HEK293 (cell line): ENCODE results near the gene GMDS.

Source experiments
- BCL11B ChIP-seq: fragments of 450-650 bp; formaldehyde crosslinking; IDR thresholded peaks from 2 replicates; pipeline ENCODE4 v1.5.1; 2016; ENCODE audit warnings: low read depth, missing biosample characterization, missing genetic modification characterization
- KLF9 ChIP-seq: fragments of 450-650 bp; formaldehyde crosslinking; IDR thresholded peaks from 2 replicates; pipeline ENCODE4 v1.5.1; 2016; ENCODE audit warnings: missing biosample characterization, missing genetic modification characterization, low read depth
- PRDM1 ChIP-seq: fragments of 450-650 bp; formaldehyde crosslinking; IDR thresholded peaks from 2 replicates; pipeline ENCODE4; 2016; ENCODE audit warnings: missing biosample characterization, missing genetic modification characterization
- PRDM6 ChIP-seq: fragments of 450-650 bp; formaldehyde crosslinking; IDR thresholded peaks from 2 replicates; pipeline ENCODE4 v1.5.1; 2017; ENCODE audit warnings: missing biosample characterization, missing genetic modification characterization
- ZBTB6 ChIP-seq: fragments of 450-650 bp; formaldehyde crosslinking; IDR thresholded peaks from 2 replicates; pipeline ENCODE4 v1.5.1; 2017; ENCODE audit warnings: missing biosample characterization, missing genetic modification characterization
- ZFP41 ChIP-seq: fragments of 450-650 bp; formaldehyde crosslinking; IDR thresholded peaks from 2 replicates; pipeline ENCODE4 v1.5.1; 2016; ENCODE audit warnings: missing biosample characterization, missing genetic modification characterization, borderline replicate concordance
- ZNF266 ChIP-seq: fragments of 450-650 bp; formaldehyde crosslinking; IDR thresholded peaks from 2 replicates; pipeline ENCODE4 v1.5.1; 2016; ENCODE audit warnings: missing biosample characterization, missing genetic modification characterization, low read depth
- ZNF335 ChIP-seq: fragments of 450-650 bp; formaldehyde crosslinking; conservative IDR thresholded peaks from 2 replicates; pipeline ENCODE4 v1.5.1; 2016; ENCODE audit warnings: missing biosample characterization, missing genetic modification characterization
- ZNF354C ChIP-seq: fragments of 450-650 bp; formaldehyde crosslinking; IDR thresholded peaks from 2 replicates; pipeline ENCODE4 v1.5.1; 2016; ENCODE audit warnings: missing biosample characterization, missing genetic modification characterization, low read depth, borderline replicate concordance
- ZNF398 ChIP-seq: fragments of 450-650 bp; formaldehyde crosslinking; IDR thresholded peaks from 2 replicates; pipeline ENCODE4 v1.5.1; 2017; ENCODE audit warnings: missing biosample characterization, missing genetic modification characterization
- ZNF426 ChIP-seq: fragments of 450-650 bp; formaldehyde crosslinking; IDR thresholded peaks from 2 replicates; pipeline ENCODE4 v1.5.1; 2017; ENCODE audit warnings: missing biosample characterization, missing genetic modification characterization, mild to moderate bottlenecking, inconsistent platforms, moderate library complexity
- ZNF449 ChIP-seq: fragments of 450-650 bp; formaldehyde crosslinking; IDR thresholded peaks from 2 replicates; pipeline ENCODE4 v1.5.1; 2017; ENCODE audit warnings: missing biosample characterization, mild to moderate bottlenecking, missing genetic modification characterization, moderate library complexity
- ZNF585B ChIP-seq: fragments of 450-650 bp; formaldehyde crosslinking; IDR thresholded peaks from 2 replicates; pipeline ENCODE4 v1.5.1; 2016; ENCODE audit warnings: missing biosample characterization, missing genetic modification characterization
- ZSCAN5A ChIP-seq: fragments of 450-650 bp; formaldehyde crosslinking; IDR thresholded peaks from 2 replicates; pipeline ENCODE4 v1.5.1; 2016; ENCODE audit warnings: missing biosample characterization, missing genetic modification characterization
- TF ChIP-seq, protein P1 (sequence below): fragments of 450-650 bp; formaldehyde crosslinking; IDR thresholded peaks from 2 replicates; pipeline ENCODE4 v1.5.1; 2016; ENCODE audit warnings: missing biosample characterization, missing genetic modification characterization
- TF ChIP-seq, protein P2 (sequence below): fragments of 450-650 bp; formaldehyde crosslinking; IDR thresholded peaks from 2 replicates; pipeline ENCODE4 v1.5.1; 2016; ENCODE audit warnings: missing biosample characterization, missing genetic modification characterization
- TF ChIP-seq, protein P3 (sequence below): fragments of 450-650 bp; formaldehyde crosslinking; IDR thresholded peaks from 2 replicates; pipeline ENCODE4 v1.5.1; 2016; ENCODE audit warnings: missing biosample characterization, missing genetic modification characterization
- TF ChIP-seq, protein P4 (sequence below): fragments of 450-650 bp; formaldehyde crosslinking; optimal IDR thresholded peaks from 2 replicates; pipeline ENCODE3; 2016; ENCODE audit warnings: missing biosample characterization, mild to moderate bottlenecking, missing genetic modification characterization
- TF ChIP-seq, protein P5 (sequence below): fragments of 450-650 bp; formaldehyde crosslinking; IDR thresholded peaks from 2 replicates; pipeline ENCODE4 v1.5.1; 2016; ENCODE audit warnings: missing biosample characterization, missing genetic modification characterization

GMDS gene

GRCh38 chr6:1616701-1617463 lies 628.5 kb downstream of the GMDS start (continued):
- TF ChIP-seq, protein P1, sequence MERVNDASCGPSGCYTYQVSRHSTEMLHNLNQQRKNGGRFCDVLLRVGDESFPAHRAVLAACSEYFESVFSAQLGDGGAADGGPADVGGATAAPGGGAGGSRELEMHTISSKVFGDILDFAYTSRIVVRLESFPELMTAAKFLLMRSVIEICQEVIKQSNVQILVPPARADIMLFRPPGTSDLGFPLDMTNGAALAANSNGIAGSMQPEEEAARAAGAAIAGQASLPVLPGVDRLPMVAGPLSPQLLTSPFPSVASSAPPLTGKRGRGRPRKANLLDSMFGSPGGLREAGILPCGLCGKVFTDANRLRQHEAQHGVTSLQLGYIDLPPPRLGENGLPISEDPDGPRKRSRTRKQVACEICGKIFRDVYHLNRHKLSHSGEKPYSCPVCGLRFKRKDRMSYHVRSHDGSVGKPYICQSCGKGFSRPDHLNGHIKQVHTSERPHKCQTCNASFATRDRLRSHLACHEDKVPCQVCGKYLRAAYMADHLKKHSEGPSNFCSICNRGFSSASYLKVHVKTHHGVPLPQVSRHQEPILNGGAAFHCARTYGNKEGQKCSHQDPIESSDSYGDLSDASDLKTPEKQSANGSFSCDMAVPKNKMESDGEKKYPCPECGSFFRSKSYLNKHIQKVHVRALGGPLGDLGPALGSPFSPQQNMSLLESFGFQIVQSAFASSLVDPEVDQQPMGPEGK (tag by site-specific recombination): peak; percentile 21; the same call in 1 of the 2 replicates
- TF ChIP-seq, protein P2, sequence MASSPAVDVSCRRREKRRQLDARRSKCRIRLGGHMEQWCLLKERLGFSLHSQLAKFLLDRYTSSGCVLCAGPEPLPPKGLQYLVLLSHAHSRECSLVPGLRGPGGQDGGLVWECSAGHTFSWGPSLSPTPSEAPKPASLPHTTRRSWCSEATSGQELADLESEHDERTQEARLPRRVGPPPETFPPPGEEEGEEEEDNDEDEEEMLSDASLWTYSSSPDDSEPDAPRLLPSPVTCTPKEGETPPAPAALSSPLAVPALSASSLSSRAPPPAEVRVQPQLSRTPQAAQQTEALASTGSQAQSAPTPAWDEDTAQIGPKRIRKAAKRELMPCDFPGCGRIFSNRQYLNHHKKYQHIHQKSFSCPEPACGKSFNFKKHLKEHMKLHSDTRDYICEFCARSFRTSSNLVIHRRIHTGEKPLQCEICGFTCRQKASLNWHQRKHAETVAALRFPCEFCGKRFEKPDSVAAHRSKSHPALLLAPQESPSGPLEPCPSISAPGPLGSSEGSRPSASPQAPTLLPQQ (tag by site-specific recombination): 0 out of 2 replicates have a peak, but pooled peaks have one; percentile 33
- TF ChIP-seq ZNF335 (tag by site-specific recombination) (peak; percentile 62), ZNF426 (tag by site-specific recombination) (no peak), ZSCAN5A (tag by site-specific recombination) (no peak), KLF9 (tag by site-specific recombination) (no peak), ZNF354C (no peak), ZBTB6 (tag by site-specific recombination) (no peak), PRDM6 (tag by site-specific recombination) (no peak), ZNF398 (peak; percentile 69), ZNF266 (tag by site-specific recombination) (no peak), ZNF449 (tag by site-specific recombination) (no peak), PRDM1 (tag by site-specific recombination) (peak; percentile 26), ZNF585B (tag by site-specific recombination) (no peak), ZFP41 (no peak), BCL11B (no peak)
- TF ChIP-seq, protein P3, sequence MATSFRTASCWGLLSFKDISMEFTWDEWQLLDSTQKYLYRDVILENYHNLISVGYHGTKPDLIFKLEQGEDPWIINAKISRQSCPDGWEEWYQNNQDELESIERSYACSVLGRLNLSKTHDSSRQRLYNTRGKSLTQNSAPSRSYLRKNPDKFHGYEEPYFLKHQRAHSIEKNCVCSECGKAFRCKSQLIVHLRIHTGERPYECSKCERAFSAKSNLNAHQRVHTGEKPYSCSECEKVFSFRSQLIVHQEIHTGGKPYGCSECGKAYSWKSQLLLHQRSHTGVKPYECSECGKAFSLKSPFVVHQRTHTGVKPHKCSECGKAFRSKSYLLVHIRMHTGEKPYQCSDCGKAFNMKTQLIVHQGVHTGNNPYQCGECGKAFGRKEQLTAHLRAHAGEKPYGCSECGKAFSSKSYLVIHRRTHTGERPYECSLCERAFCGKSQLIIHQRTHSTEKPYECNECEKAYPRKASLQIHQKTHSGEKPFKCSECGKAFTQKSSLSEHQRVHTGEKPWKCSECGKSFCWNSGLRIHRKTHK (tag by site-specific recombination): no peak
- TF ChIP-seq, protein P4, sequence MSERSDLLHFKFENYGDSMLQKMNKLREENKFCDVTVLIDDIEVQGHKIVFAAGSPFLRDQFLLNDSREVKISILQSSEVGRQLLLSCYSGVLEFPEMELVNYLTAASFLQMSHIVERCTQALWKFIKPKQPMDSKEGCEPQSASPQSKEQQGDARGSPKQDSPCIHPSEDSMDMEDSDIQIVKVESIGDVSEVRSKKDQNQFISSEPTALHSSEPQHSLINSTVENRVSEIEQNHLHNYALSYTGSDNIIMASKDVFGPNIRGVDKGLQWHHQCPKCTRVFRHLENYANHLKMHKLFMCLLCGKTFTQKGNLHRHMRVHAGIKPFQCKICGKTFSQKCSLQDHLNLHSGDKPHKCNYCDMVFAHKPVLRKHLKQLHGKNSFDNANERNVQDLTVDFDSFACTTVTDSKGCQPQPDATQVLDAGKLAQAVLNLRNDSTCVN (tag by site-specific recombination): no peak
- TF ChIP-seq, protein P5, sequence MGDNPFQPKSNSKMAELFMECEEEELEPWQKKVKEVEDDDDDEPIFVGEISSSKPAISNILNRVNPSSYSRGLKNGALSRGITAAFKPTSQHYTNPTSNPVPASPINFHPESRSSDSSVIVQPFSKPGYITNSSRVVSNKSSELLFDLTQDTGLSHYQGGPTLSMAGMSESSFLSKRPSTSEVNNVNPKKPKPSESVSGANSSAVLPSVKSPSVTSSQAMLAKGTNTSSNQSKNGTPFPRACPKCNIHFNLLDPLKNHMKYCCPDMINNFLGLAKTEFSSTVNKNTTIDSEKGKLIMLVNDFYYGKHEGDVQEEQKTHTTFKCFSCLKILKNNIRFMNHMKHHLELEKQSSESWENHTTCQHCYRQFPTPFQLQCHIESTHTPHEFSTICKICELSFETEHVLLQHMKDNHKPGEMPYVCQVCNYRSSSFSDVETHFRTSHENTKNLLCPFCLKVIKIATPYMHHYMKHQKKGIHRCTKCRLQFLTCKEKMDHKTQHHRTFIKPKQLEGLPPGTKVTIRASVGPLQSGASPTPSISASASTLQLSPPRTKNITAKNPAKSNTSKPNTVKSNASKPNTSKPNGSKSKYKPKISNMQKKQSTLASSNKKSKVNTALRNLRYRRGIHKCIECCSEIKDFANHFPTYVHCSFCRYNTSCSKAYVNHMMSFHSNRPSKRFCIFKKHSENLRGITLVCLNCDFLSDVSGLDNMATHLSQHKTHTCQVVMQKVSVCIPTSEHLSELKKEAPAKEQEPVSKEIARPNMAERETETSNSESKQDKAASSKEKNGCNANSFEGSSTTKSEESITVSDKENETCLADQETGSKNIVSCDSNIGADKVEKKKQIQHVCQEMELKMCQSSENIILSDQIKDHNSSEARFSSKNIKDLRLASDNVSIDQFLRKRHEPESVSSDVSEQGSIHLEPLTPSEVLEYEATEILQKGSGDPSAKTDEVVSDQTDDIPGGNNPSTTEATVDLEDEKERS (tag by site-specific recombination): no peak
